CD8-positive, alpha-beta memory T cell (primary cell): ENCODE results near the gene KIF18B. TPM values are rescaled to one million over a fixed set of nuclear protein-coding genes. Genes with fewer than 3 reads are reported as not detected.
A peak's percentile ranks its signal among the peaks of the same experiment; 100 is the strongest.

Source experiments
- CTCF ChIA-PET: fragments of 350-600 bp; sonication (Branson Sonifier 250); formaldehyde crosslinking; loops from one replicate; lab custom pipeline; 2021; ENCODE audit warnings: antibody characterized with exemption; lab: Charles Lee
- POLR2A ChIA-PET: fragments of 350-600 bp; sonication (Branson Sonifier 250); formaldehyde crosslinking; loops from one replicate; lab custom pipeline; 2021; ENCODE audit warnings: antibody characterized with exemption; lab: Charles Lee
- DNase-seq, 5 donors: peaks; one replicate each; pipeline versions ENCODE4 v3.0.0 to v3.0.0-alpha.2; 2020 to 2022; ENCODE audit warnings: mixed read lengths in 1 of 5
- H3K27ac ChIP-seq: one replicate; pipeline ENCODE4 v1.7.0; 2013; ENCODE audit warnings: low read depth, mild to moderate bottlenecking, low read length, moderate library complexity
- H3K27me3 ChIP-seq: 2 replicates; pipeline ENCODE4 v1.7.0; 2013; ENCODE audit warnings: low read length, mild to moderate bottlenecking; ENCODE audit not compliant: insufficient read depth, poor library complexity, severe bottlenecking
- H3K36me3 ChIP-seq: 2 replicates; pipeline ENCODE4 v1.7.0; 2013; ENCODE audit warnings: mild to moderate bottlenecking, low read length, moderate library complexity; ENCODE audit not compliant: insufficient read depth
- H3K4me1 ChIP-seq: 2 replicates; pipeline ENCODE4 v1.7.0; 2013; ENCODE audit warnings: mild to moderate bottlenecking, low read length, moderate library complexity; ENCODE audit not compliant: insufficient read depth
- H3K4me3 ChIP-seq: 2 replicates; pipeline ENCODE4 v1.7.0; 2013; ENCODE audit warnings: mild to moderate bottlenecking, low read length
- H3K9me3 ChIP-seq: 2 replicates; pipeline ENCODE4 v1.7.0; 2013; ENCODE audit warnings: mild to moderate bottlenecking, low read length
- H3K27ac Mint-ChIP-seq, 8 donors: one replicate each; pipeline ENCODE4 v1.8.0; 2020 to 2021; ENCODE audit warnings: mixed read lengths in 8 of 8, mild to moderate bottlenecking in 6 of 8, inconsistent platforms in 3 of 8, moderate library complexity in 3 of 8
- H3K27me3 Mint-ChIP-seq, 2 donors: one replicate each; pipeline ENCODE4 v1.8.0; 2020 to 2021; ENCODE audit warnings: mixed read lengths in 2 of 2, mild to moderate bottlenecking in 1 of 2, moderate library complexity in 1 of 2
- H3K36me3 Mint-ChIP-seq, 3 donors: one replicate each; pipeline ENCODE4 v1.8.0; 2020 to 2021; ENCODE audit warnings: mixed read lengths in 3 of 3, inconsistent platforms in 1 of 3, mild to moderate bottlenecking in 1 of 3
- H3K4me1 Mint-ChIP-seq, 3 donors: one replicate each; pipeline ENCODE4 v1.8.0; 2020 to 2021; ENCODE audit warnings: mixed read lengths in 3 of 3, inconsistent platforms in 1 of 3, mild to moderate bottlenecking in 1 of 3
- H3K4me3 Mint-ChIP-seq, 7 donors: one replicate each; pipeline ENCODE4 v1.8.0; 2020 to 2021; ENCODE audit warnings: mixed read lengths in 7 of 7, mild to moderate bottlenecking in 6 of 7, moderate library complexity in 4 of 7, inconsistent platforms in 2 of 7
- H3K9me3 Mint-ChIP-seq, 5 donors: one replicate each; pipeline ENCODE4 v1.8.0; 2020 to 2022; ENCODE audit warnings: mixed read lengths in 5 of 5, mild to moderate bottlenecking in 3 of 5, moderate library complexity in 2 of 5, inconsistent platforms in 1 of 5
- polyA plus RNA-seq: library from polyadenylated mRNA; unstranded; fragments of 300-500 nt; fragmentation: Illumina TruSeq; gene quantifications from one replicate; pipeline ENCODE4 v1.2.3, GENCODE V29; 2021
- total RNA-seq, 2 experiments: library from RNA; stranded (reverse); gene quantifications; one replicate each; pipeline ENCODE4 v1.2.3, GENCODE V29; 2021

Gene KIF18B
- total and polyA plus RNA-seq, 3 experiments from 2014 or later: 0.10 to 28.3 (median 27.1) TPM

- peaks cover 31 to 37% of the 10 kb centered on the region in 2 donors for H3K27me3 Mint-ChIP-seq
Measured at GRCh38 chr17:44983563-44983962, 36.0 kb upstream of the KIF18B start.

GRCh38 chr17:44982113-44982702 lies 34.6 kb upstream of the KIF18B start:
- ChIA-PET CTCF (no interaction called here), POLR2A (no interaction called here)
- H3K4me1 Mint-ChIP-seq: peaks cover 0 to 1% (median 0%) of the 10 kb centered on the region in 3 donors

More at GRCh38 chr17:44983563-44983962, 36.0 kb upstream of the KIF18B start:
- H3K27me3 ChIP-seq: peaks cover 17% of the 10 kb centered on the region
- H3K27ac ChIP-seq: no peak overlapping the region
- Mint-ChIP-seq H3K9me3 (peaks cover 0 to 2% (median 0%) of the 10 kb centered on the region in 5 donors), H3K4me1 (peaks cover 0 to 8% (median 0%) of the 10 kb centered on the region in 3 donors), H3K36me3 (peaks cover 0 to 4% (median 1%) of the 10 kb centered on the region in 3 donors), H3K4me3 (no peak overlapping the region), H3K27ac (no peak overlapping the region)
- H3K4me1 ChIP-seq: peaks cover 5% of the 10 kb centered on the region
- ChIA-PET POLR2A (interaction anchor here (0.6 kb wide), 1 partner anchor 313 kb away, joined by 6 read pairs; no protein-coding TSS in a partner anchor), CTCF (no interaction called here)
- H3K9me3 ChIP-seq: no peaks in the 10 kb centered on the region
- no peak overlapping the region for H3K4me3 ChIP-seq
- no peak for DNase-seq
- H3K36me3 ChIP-seq: no peaks in the 10 kb centered on the region

GRCh38 chr17:44981221-44981968 lies 33.8 kb upstream of the KIF18B start:
- Histone ChIP-seq H3K36me3 (no peaks in the 10 kb centered on the region), H3K27me3 (peaks cover 22% of the 10 kb centered on the region), H3K4me1 (no peaks in the 10 kb centered on the region), H3K27ac (no peak overlapping the region), H3K9me3 (no peaks in the 10 kb centered on the region), H3K4me3 (no peak overlapping the region)
- Mint-ChIP-seq H3K36me3 (peaks cover 0 to 4% (median 1%) of the 10 kb centered on the region in 3 donors), H3K9me3 (peaks cover 0 to 2% (median 0%) of the 10 kb centered on the region in 5 donors), H3K4me3 (no peak overlapping the region), H3K27me3 (peaks cover 19 to 35% of the 10 kb centered on the region in 2 donors), H3K27ac (no peak overlapping the region), H3K4me1 (no peaks in the 10 kb centered on the region)
- ChIA-PET POLR2A (no interaction called here), CTCF (no interaction called here)
- no peak for DNase-seq

More at GRCh38 chr17:44982113-44982702, 34.6 kb upstream of the KIF18B start:
- Mint-ChIP-seq H3K27me3 (peaks cover 22 to 32% of the 10 kb centered on the region in 2 donors), H3K36me3 (peaks cover 0 to 4% (median 1%) of the 10 kb centered on the region in 3 donors), H3K27ac (peak overlapping the region in 1 of 8 donors; percentile 1), H3K4me3 (no peak overlapping the region), H3K9me3 (peaks cover 0 to 2% (median 0%) of the 10 kb centered on the region in 5 donors)
- Histone ChIP-seq H3K9me3 (no peaks in the 10 kb centered on the region), H3K27ac (no peak overlapping the region), H3K4me1 (peaks cover 2% of the 10 kb centered on the region), H3K27me3 (peaks cover 25% of the 10 kb centered on the region), H3K4me3 (no peak overlapping the region), H3K36me3 (no peaks in the 10 kb centered on the region)
- DNase-seq: no peak

GRCh38 chr17:44979426-44979995 lies 31.9 kb upstream of the KIF18B start:
- no peak for DNase-seq
- H3K9me3 Mint-ChIP-seq: peaks cover 0 to 2% (median 0%) of the 10 kb centered on the region in 5 donors
- H3K27ac Mint-ChIP-seq: no peak overlapping the region
- no peaks in the 10 kb centered on the region for H3K4me1 Mint-ChIP-seq
- H3K4me3 Mint-ChIP-seq: no peak overlapping the region
- ChIA-PET CTCF (no interaction called here), POLR2A (interaction anchor here (0.6 kb wide), 1 partner anchor 924 kb away, joined by 5 read pairs; no protein-coding TSS in a partner anchor)
- peaks cover 16 to 41% of the 10 kb centered on the region in 2 donors for H3K27me3 Mint-ChIP-seq
- Histone ChIP-seq H3K4me3 (no peak overlapping the region), H3K4me1 (no peaks in the 10 kb centered on the region), H3K27ac (no peak overlapping the region), H3K9me3 (no peaks in the 10 kb centered on the region), H3K36me3 (no peaks in the 10 kb centered on the region), H3K27me3 (peaks cover 15% of the 10 kb centered on the region)
- peaks cover 0 to 4% (median 1%) of the 10 kb centered on the region in 3 donors for H3K36me3 Mint-ChIP-seq

GRCh38 chr17:44978807-44979206 lies 31.2 kb upstream of the KIF18B start:
- Histone ChIP-seq H3K4me1 (no peaks in the 10 kb centered on the region), H3K9me3 (no peaks in the 10 kb centered on the region), H3K27ac (no peak overlapping the region), H3K4me3 (no peak overlapping the region), H3K27me3 (peaks cover 15% of the 10 kb centered on the region), H3K36me3 (no peaks in the 10 kb centered on the region)
- Mint-ChIP-seq H3K4me1 (no peaks in the 10 kb centered on the region), H3K36me3 (peaks cover 0 to 4% (median 1%) of the 10 kb centered on the region in 3 donors), H3K4me3 (no peak overlapping the region), H3K9me3 (peaks cover 0 to 2% (median 0%) of the 10 kb centered on the region in 5 donors), H3K27ac (no peak overlapping the region), H3K27me3 (peaks cover 19 to 44% of the 10 kb centered on the region in 2 donors)
- CTCF ChIA-PET: no interaction called here
- no peak for DNase-seq
- POLR2A ChIA-PET: no interaction called here

- no peak overlapping the region for H3K4me3 Mint-ChIP-seq
- no peaks in the 10 kb centered on the region for H3K9me3 ChIP-seq
- no peak for DNase-seq
- no peak overlapping the region for H3K27ac ChIP-seq
- CTCF ChIA-PET: interaction anchor here (0.8 kb wide), 1 partner anchor 18 kb away, joined by 3 read pairs; no protein-coding TSS in a partner anchor
- no peak overlapping the region for H3K4me3 ChIP-seq
- H3K36me3 ChIP-seq: no peaks in the 10 kb centered on the region
- H3K9me3 Mint-ChIP-seq: peaks cover 0 to 2% (median 0%) of the 10 kb centered on the region in 5 donors
- POLR2A ChIA-PET: no interaction called here
- peaks cover 0 to 4% (median 1%) of the 10 kb centered on the region in 3 donors for H3K36me3 Mint-ChIP-seq
- H3K27me3 ChIP-seq: peaks cover 15% of the 10 kb centered on the region
- no peaks in the 10 kb centered on the region for H3K4me1 Mint-ChIP-seq
- no peak overlapping the region for H3K27ac Mint-ChIP-seq
- H3K4me1 ChIP-seq: no peaks in the 10 kb centered on the region
- H3K27me3 Mint-ChIP-seq: peaks cover 21 to 47% of the 10 kb centered on the region in 2 donors
Measured at GRCh38 chr17:44977814-44978550, 30.4 kb upstream of the KIF18B start.

GRCh38 chr17:44977065-44977464 lies 29.5 kb upstream of the KIF18B start:
- no peak for DNase-seq
- Mint-ChIP-seq H3K4me1 (peaks cover 0 to 3% (median 1%) of the 10 kb centered on the region in 3 donors), H3K36me3 (peaks cover 0 to 4% (median 1%) of the 10 kb centered on the region in 3 donors), H3K27ac (no peak overlapping the region), H3K27me3 (peaks cover 23 to 54% of the 10 kb centered on the region in 2 donors), H3K4me3 (no peak overlapping the region), H3K9me3 (no peaks in the 10 kb centered on the region)
- ChIA-PET CTCF (interaction anchor here (0.8 kb wide), 1 partner anchor 17 kb away, joined by 3 read pairs; no protein-coding TSS in a partner anchor), POLR2A (no interaction called here)
- Histone ChIP-seq H3K9me3 (no peaks in the 10 kb centered on the region), H3K4me3 (no peak overlapping the region), H3K27me3 (peaks cover 15% of the 10 kb centered on the region), H3K27ac (no peak overlapping the region), H3K36me3 (no peaks in the 10 kb centered on the region), H3K4me1 (no peaks in the 10 kb centered on the region)
